KMS-11 (cell line): ENCODE results near the gene FAM120B.

Source experiments
- H2AFZ ChIP-seq: fragments of 200-600 bp; sonication (generic); 2 replicates; pipeline ENCODE4 v1.6.1; 2016; ENCODE audit warnings: antibody characterized with exemption, mixed run types, low read depth
- H3K27ac ChIP-seq: fragments of 200-600 bp; sonication (generic); 2 replicates; pipeline ENCODE4 v1.6.1; 2016; ENCODE audit warnings: mild to moderate bottlenecking, mixed run types
- H3K27me3 ChIP-seq: fragments of 200-600 bp; sonication (generic); 2 replicates; pipeline ENCODE4 v1.6.1; 2017; ENCODE audit warnings: mild to moderate bottlenecking, low read depth, mixed run types, moderate library complexity; ENCODE audit not compliant: insufficient read depth
- H3K36me3 ChIP-seq: fragments of 200-600 bp; sonication (generic); 2 replicates; pipeline ENCODE4 v1.6.1; 2017; ENCODE audit warnings: mild to moderate bottlenecking, mixed run types; ENCODE audit not compliant: insufficient read depth
- H3K4me1 ChIP-seq: fragments of 200-600 bp; sonication (generic); 2 replicates; pipeline ENCODE4 v1.6.1; 2016; ENCODE audit warnings: mild to moderate bottlenecking, low read depth, mixed run types; ENCODE audit not compliant: poor library complexity, severe bottlenecking
- H3K4me2 ChIP-seq: fragments of 200-600 bp; sonication (generic); 2 replicates; pipeline ENCODE4 v1.7.0; 2016; ENCODE audit warnings: mild to moderate bottlenecking, mixed run types
- H3K4me3 ChIP-seq: fragments of 200-600 bp; sonication (generic); IDR thresholded peaks from 2 replicates; pipeline ENCODE4 v1.6.1; 2017; ENCODE audit warnings: low read depth, low read length, mixed read lengths; ENCODE audit not compliant: insufficient read depth
- H3K79me2 ChIP-seq: fragments of 200-600 bp; sonication (generic); 2 replicates; pipeline ENCODE4 v1.6.1; 2016; ENCODE audit warnings: low read depth, mixed run types; ENCODE audit not compliant: insufficient read depth
- H3K9ac ChIP-seq: fragments of 200-600 bp; sonication (generic); 2 replicates; pipeline ENCODE4 v1.6.1; 2016; ENCODE audit warnings: mild to moderate bottlenecking, mixed run types
- H4K20me1 ChIP-seq: fragments of 200-600 bp; sonication (generic); 2 replicates; pipeline ENCODE4 v1.6.1; 2016; ENCODE audit warnings: mild to moderate bottlenecking, mixed run types; ENCODE audit not compliant: insufficient read depth
- CTCF ChIP-seq: fragments of 200-600 bp; sonication (generic); conservative IDR thresholded peaks from 2 replicates; pipeline ENCODE4 v1.6.1; 2017; ENCODE audit warnings: low read depth, mild to moderate bottlenecking, antibody characterized with exemption, low read length, moderate library complexity, mixed read lengths

Gene FAM120B

GRCh38 chr6:170456334-170456733, 149.8 kb downstream of the FAM120B start:
- no peak overlapping the region for H3K9ac ChIP-seq
- no peaks in the 10 kb centered on the region for H3K79me2 ChIP-seq
- H3K4me2 ChIP-seq, result no peak overlapping the region
- H3K4me1 ChIP-seq, result no peaks in the 10 kb centered on the region
- no peak overlapping the region for H3K4me3 ChIP-seq
- TF ChIP-seq CTCF, result no peak
- no peaks in the 10 kb centered on the region for H3K36me3 ChIP-seq
- H2AFZ ChIP-seq, result no peak overlapping the region
- H3K27ac ChIP-seq, result no peak overlapping the region
- no peaks in the 10 kb centered on the region for H3K27me3 ChIP-seq
- H4K20me1 ChIP-seq, result no peaks in the 10 kb centered on the region
